ENCODE data around the gene BAK1.

- TF ChIP-seq CTCF (IDR thresholded peaks at IDR 0.05) (no peak), POLR2AphosphoS5 (IDR thresholded peaks at IDR 0.05; ENCODE audit: low read depth, low read length) (no peak)
Observed at GRCh38 chr6:33592280-33592594, 12.2 kb upstream of the BAK1 start.
